SU-DHL-6 (cell line): ENCODE data around the gene CEP295NL.

Experiments
- H2AFZ ChIP-seq: fragments of 200-600 bp; sonication (generic); 2 replicates; pipeline ENCODE4 v1.6.1; 2014; ENCODE audit warnings: low read depth, mild to moderate bottlenecking, moderate library complexity, mixed read lengths, antibody characterized with exemption, low read length; ENCODE audit not compliant: severe bottlenecking
- H3F3A ChIP-seq: fragments of 200-600 bp; shearing (Covaris generic); 2 replicates; pipeline ENCODE4 v1.6.0; 2016; ENCODE audit warnings: antibody characterized with exemption, mild to moderate bottlenecking; ENCODE audit not compliant: insufficient read depth
- H3K27ac ChIP-seq: fragments of 200-600 bp; sonication (generic); 2 replicates; pipeline ENCODE4 v1.5.1; 2016; ENCODE audit warnings: low read depth, mild to moderate bottlenecking, low read length, moderate library complexity, mixed read lengths
- H3K27me3 ChIP-seq: fragments of 200-600 bp; sonication (generic), shearing (Covaris generic); 2 replicates; pipeline ENCODE4 v1.6.0; 2014; ENCODE audit warnings: mild to moderate bottlenecking, low read length
- H3K36me3 ChIP-seq: fragments of 200-600 bp; sonication (generic); 2 replicates; pipeline ENCODE4 v1.6.1; 2014; ENCODE audit warnings: mild to moderate bottlenecking, low read length, mixed read lengths
- H3K4me2 ChIP-seq: fragments of 300-600, 200-600 bp; shearing (Covaris generic), sonication (generic); 2 replicates; pipeline ENCODE4 v1.6.0; 2014; ENCODE audit warnings: low read length, low read depth, mild to moderate bottlenecking; ENCODE audit not compliant: poor library complexity, severe bottlenecking
- H3K4me3 ChIP-seq: fragments of 200-600 bp; sonication (generic); 2 replicates; pipeline ENCODE4 v1.5.1; 2014; ENCODE audit warnings: antibody characterized with exemption, low read length, mild to moderate bottlenecking, mixed read lengths; ENCODE audit not compliant: insufficient read depth, poor library complexity, severe bottlenecking
- H3K79me2 ChIP-seq: fragments of 200-600 bp; sonication (generic); 2 replicates; pipeline ENCODE4 v1.6.1; 2014; ENCODE audit warnings: mild to moderate bottlenecking, low read length, moderate library complexity; ENCODE audit not compliant: insufficient read depth
- H3K9ac ChIP-seq: fragments of 200-600 bp; sonication (generic); 2 replicates; pipeline ENCODE4 v1.7.0; 2014; ENCODE audit warnings: mild to moderate bottlenecking, low read length
- H3K9me2 ChIP-seq: fragments of 200-600 bp; sonication (generic); replicated peaks from 2 replicates; pipeline ENCODE4 v1.6.1; 2014; ENCODE audit warnings: low read length; ENCODE audit not compliant: insufficient read depth
- H3K9me3 ChIP-seq: fragments of 200-600 bp; sonication (generic); 2 replicates; pipeline ENCODE4 v1.6.1; 2014; ENCODE audit warnings: low read length, mixed read lengths; ENCODE audit not compliant: insufficient read depth
- H4K20me1 ChIP-seq: fragments of 200-600 bp; sonication (generic); 2 replicates; pipeline ENCODE4 v1.6.1; 2014; ENCODE audit warnings: low read depth, mild to moderate bottlenecking, antibody characterized with exemption, low read length, moderate library complexity, mixed read lengths
- EZH2phosphoT487 ChIP-seq: fragments of 200-600 bp; sonication (generic), shearing (Covaris generic); conservative IDR thresholded peaks from 2 replicates; pipeline ENCODE4 v1.6.1; 2018; ENCODE audit warnings: mild to moderate bottlenecking, antibody characterized with exemption, low read length, moderate library complexity, mixed read lengths
- TF ChIP-seq, protein P1 (sequence below): fragments of 200-600 bp; sonication (generic); IDR thresholded peaks from one replicate; pipeline ENCODE4 v1.5.1; 2017; ENCODE audit warnings: antibody characterized with exemption, mild to moderate bottlenecking, low read length, moderate library complexity; ENCODE audit not compliant: insufficient read depth, poor library complexity, severe bottlenecking

The CEP295NL gene

DNA sequence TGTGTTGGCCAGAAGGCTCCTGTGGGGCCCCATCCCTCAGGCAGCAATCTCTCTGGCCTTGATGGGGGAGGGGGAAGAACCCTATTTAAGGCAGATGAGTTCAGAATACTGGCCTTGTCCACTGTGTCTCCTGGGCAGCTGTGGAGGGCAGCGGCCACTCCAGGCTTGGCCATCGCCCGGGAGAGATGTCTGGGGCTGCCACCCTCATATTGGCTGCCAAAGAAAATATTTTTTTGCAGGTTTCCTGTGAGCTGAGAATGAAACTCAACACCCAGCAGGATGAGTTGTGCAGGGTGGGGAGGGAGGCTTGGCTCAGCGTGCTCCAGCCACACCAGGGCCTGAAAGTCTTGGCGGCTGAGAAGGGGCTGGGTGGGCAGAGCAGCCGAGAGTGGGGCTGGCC, 36.6 kb upstream of the CEP295NL start:
- no peak overlapping the region for H3K4me2 ChIP-seq
- H3K9me2 ChIP-seq = no peaks in the 10 kb centered on the region
- H4K20me1 ChIP-seq = no peaks in the 10 kb centered on the region
- no peaks in the 10 kb centered on the region for H3F3A ChIP-seq
- no peaks in the 10 kb centered on the region for H3K79me2 ChIP-seq
- no peak overlapping the region for H3K9ac ChIP-seq
- H3K27me3 ChIP-seq = no peaks in the 10 kb centered on the region; the same call in 1 of the 2 replicates
- no peak overlapping the region for H3K4me3 ChIP-seq
- no peaks in the 10 kb centered on the region for H3K9me3 ChIP-seq
- H3K27ac ChIP-seq = no peak overlapping the region
- TF ChIP-seq, protein P1, sequence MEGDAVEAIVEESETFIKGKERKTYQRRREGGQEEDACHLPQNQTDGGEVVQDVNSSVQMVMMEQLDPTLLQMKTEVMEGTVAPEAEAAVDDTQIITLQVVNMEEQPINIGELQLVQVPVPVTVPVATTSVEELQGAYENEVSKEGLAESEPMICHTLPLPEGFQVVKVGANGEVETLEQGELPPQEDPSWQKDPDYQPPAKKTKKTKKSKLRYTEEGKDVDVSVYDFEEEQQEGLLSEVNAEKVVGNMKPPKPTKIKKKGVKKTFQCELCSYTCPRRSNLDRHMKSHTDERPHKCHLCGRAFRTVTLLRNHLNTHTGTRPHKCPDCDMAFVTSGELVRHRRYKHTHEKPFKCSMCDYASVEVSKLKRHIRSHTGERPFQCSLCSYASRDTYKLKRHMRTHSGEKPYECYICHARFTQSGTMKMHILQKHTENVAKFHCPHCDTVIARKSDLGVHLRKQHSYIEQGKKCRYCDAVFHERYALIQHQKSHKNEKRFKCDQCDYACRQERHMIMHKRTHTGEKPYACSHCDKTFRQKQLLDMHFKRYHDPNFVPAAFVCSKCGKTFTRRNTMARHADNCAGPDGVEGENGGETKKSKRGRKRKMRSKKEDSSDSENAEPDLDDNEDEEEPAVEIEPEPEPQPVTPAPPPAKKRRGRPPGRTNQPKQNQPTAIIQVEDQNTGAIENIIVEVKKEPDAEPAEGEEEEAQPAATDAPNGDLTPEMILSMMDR = no peak
- TF ChIP-seq EZH2phosphoT487 = no peak
- H3K36me3 ChIP-seq = no peaks in the 10 kb centered on the region
- no peak overlapping the region for H2AFZ ChIP-seq

DNA sequence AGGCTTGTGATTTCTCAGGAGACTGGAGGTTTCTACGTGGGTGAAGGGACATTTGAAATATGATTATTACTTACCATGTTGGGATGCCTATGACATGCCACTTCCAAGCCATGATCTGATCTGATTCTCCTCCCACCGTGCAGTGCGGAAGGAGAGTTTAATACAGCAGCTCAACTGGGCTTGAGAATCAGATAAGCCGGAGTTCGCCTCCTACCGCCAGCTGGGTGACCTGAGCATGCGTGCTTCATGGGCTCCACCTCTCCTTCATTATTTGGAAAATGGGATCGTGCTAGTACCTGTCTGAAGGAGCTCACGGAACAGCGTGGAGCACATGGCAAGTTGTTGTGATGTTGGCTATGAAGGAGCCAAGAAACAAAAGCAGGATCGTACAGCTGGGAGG, 34.6 kb upstream of the CEP295NL start:
- Histone ChIP-seq H3F3A (no peaks in the 10 kb centered on the region), H3K4me3 (no peak overlapping the region), H3K4me2 (no peak overlapping the region), H3K79me2 (no peaks in the 10 kb centered on the region), H3K9me2 (no peaks in the 10 kb centered on the region), H3K9me3 (no peaks in the 10 kb centered on the region), H3K27me3 (no peaks in the 10 kb centered on the region), H3K36me3 (no peaks in the 10 kb centered on the region), H3K9ac (no peak overlapping the region), H2AFZ (no peak overlapping the region), H3K27ac (no peak overlapping the region), H4K20me1 (no peaks in the 10 kb centered on the region)
- no peak for TF ChIP-seq EZH2phosphoT487
- TF ChIP-seq, protein P1 = no peak

DNA sequence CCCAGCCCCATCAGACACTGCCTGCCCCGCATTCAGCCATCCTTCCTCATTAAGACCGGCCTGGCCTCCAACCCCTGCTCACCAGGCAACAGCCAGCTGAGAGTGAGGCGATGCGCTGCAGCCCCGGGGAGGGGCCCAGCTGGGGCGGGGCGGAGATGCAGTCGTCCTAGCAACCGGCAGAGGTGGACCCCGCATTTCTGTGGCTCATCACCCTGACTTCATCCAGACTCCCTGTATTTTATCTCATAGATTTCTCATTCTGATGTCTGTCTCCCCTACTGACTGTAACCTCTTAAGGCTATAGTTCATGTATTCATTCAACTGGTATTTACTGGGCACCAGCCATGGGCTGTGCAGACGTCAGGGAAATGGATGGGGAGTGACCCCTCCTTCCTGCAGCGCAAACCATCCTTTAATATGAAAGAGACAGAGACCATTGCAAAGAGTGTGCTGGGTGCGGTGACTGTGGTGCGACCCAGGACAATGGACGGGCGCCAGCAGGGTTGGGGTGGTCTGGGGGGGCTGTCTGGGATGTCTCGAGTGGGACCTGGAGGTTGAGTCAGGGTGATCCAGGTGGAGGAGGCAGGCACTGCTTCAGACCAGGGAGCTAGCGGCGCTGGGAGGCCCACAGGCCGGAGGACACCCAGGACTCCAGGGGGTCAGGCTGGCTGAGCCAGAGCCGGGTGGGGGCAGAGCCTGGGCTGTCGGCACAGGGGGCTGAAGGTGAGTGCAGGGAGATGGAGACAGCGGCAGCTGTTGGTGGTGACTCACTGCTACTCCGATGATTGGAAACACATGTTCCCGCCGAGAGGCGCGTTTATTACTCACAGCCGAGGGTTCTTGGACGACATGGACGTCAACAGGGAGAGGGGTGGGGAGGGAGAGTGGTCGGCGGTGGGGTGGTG, 32.7 kb upstream of the CEP295NL start:
- Histone ChIP-seq H3K79me2 (no peaks in the 10 kb centered on the region), H3F3A (no peaks in the 10 kb centered on the region), H3K9me2 (no peaks in the 10 kb centered on the region), H3K4me2 (no peak overlapping the region), H4K20me1 (no peaks in the 10 kb centered on the region), H3K27me3 (no peaks in the 10 kb centered on the region), H3K9me3 (no peaks in the 10 kb centered on the region), H3K27ac (no peak overlapping the region), H3K36me3 (no peaks in the 10 kb centered on the region), H3K4me3 (no peak overlapping the region), H3K9ac (no peak overlapping the region), H2AFZ (no peak overlapping the region)
- TF ChIP-seq, protein P1 = no peak
- no peak for TF ChIP-seq EZH2phosphoT487
